HFF-Myc (cell line): Measurements from ENCODE around the gene NIBAN1.

Experiments
- DNase-seq: peaks from one replicate; pipeline ENCODE4 v3.0.0-alpha.2; 2011; ENCODE audit warnings: low read depth; ENCODE audit errors: extremely low read depth
- H3K4me3 ChIP-seq: replicated peaks from 2 replicates; pipeline ENCODE4 v1.5.1; 2011; ENCODE audit warnings: low read depth, mild to moderate bottlenecking, control low read depth, low read length
- CTCF ChIP-seq: IDR thresholded peaks from 2 replicates; pipeline ENCODE4 v1.5.1; 2012; ENCODE audit warnings: mild to moderate bottlenecking, low read depth, low read length, control low read depth; ENCODE audit errors: missing control alignments

The NIBAN1 gene

GRCh38 chr1:184973272-184974055, 844 bp downstream of the NIBAN1 start:
- no peak for DNase-seq
- H3K4me3 ChIP-seq = peak overlapping the region; percentile 57
- TF ChIP-seq CTCF = no peak

GRCh38 chr1:184972315-184973055, 1.8 kb downstream of the NIBAN1 start:
- peak overlapping the region; percentile 57 for H3K4me3 ChIP-seq
- no peak for TF ChIP-seq CTCF
- DNase-seq = no peak

- no peak for DNase-seq
These were observed 2.6 kb downstream of the NIBAN1 start for GRCh38 chr1:184971522-184972265.

GRCh38 chr1:184970691-184971161, 3.6 kb downstream of the NIBAN1 start:
- no peak overlapping the region for H3K4me3 ChIP-seq
- no peak for DNase-seq
- no peak for TF ChIP-seq CTCF

More at GRCh38 chr1:184971522-184972265, 2.6 kb downstream of the NIBAN1 start:
- no peak for TF ChIP-seq CTCF
- no peak overlapping the region for H3K4me3 ChIP-seq

GRCh38 chr1:184966989-184967388, 7.3 kb downstream of the NIBAN1 start:
- no peak overlapping the region for H3K4me3 ChIP-seq
- no peak for TF ChIP-seq CTCF
- no peak for DNase-seq

GRCh38 chr1:184965944-184966860, 8.1 kb downstream of the NIBAN1 start:
- no peak overlapping the region for H3K4me3 ChIP-seq
- TF ChIP-seq CTCF = no peak
- no peak for DNase-seq
